ENCODE measurements around the gene FATE1. TPM values are rescaled to one million over a fixed set of nuclear protein-coding genes. Genes with fewer than 3 reads are reported as not detected.

Gene FATE1
- total RNA-seq, 4 donors from 2014 or later = not detected

DNA sequence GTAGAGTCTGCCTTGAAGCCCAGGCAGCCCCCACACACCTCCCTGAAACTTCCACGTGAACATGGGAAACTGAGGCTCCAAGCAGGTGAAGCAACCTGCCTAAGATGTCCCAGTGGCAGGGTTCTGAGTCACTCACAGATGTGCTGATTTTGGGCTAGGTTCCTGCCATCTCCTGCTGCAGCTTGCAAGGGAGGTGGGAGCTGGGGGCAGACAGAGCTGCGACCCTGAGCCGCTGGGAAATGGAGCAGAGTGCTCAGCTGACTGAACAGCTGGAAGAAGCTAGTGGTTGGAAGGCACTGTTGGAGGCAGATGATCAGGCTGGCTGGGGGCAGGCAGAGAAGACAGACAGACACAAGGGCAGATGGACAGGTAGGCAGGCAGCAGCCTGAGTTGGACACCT, 3.6 kb upstream of the FATE1 start:
- Histone ChIP-seq H3K27ac (no peak overlapping the region), H3K27me3 (no peaks in the 10 kb centered on the region)

DNA sequence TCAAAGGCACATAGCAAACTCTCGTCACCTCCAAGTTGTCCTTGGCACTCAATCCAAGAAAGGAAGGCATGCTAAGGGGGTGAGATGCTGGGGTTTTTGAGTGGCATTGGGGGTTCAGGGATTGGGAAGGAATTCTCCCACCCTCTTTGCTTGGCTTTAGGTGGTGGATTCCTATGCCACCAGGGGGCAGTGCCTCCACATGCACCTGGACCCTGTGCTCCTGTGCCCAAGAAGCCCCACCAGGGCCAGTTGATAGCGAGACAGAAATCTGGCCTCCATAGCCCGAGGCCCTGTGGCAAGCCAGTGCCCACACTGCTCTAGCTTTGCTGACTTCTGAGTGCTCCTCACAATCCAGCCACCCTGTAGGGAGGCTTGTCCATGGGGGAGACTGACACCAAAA, 2.0 kb upstream of the FATE1 start:
- intact Hi-C loops (cut with DNase I; ENCODE audit: low total_unique reads) = no loop called here
- Histone ChIP-seq H3K4me1 (peaks cover 0 to 4% of the 10 kb centered on the region in 2 donors), H3K27ac (no peak overlapping the region), H3K4me3 (no peak overlapping the region), H3K36me3 (no peaks in the 10 kb centered on the region), H3K9me3 (no peaks in the 10 kb centered on the region), H3K27me3 (no peaks in the 10 kb centered on the region)
- DNase-seq (no peak), ATAC-seq (no peak)
- TF ChIP-seq, protein P1, sequence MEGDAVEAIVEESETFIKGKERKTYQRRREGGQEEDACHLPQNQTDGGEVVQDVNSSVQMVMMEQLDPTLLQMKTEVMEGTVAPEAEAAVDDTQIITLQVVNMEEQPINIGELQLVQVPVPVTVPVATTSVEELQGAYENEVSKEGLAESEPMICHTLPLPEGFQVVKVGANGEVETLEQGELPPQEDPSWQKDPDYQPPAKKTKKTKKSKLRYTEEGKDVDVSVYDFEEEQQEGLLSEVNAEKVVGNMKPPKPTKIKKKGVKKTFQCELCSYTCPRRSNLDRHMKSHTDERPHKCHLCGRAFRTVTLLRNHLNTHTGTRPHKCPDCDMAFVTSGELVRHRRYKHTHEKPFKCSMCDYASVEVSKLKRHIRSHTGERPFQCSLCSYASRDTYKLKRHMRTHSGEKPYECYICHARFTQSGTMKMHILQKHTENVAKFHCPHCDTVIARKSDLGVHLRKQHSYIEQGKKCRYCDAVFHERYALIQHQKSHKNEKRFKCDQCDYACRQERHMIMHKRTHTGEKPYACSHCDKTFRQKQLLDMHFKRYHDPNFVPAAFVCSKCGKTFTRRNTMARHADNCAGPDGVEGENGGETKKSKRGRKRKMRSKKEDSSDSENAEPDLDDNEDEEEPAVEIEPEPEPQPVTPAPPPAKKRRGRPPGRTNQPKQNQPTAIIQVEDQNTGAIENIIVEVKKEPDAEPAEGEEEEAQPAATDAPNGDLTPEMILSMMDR (IDR thresholded peaks at IDR 0.05 in 4 of 5, conservative IDR thresholded peaks at IDR 0.05 in 1 of 5) = peak in 1 of 5 experiments; percentile 37
- no peak for TF ChIP-seq POLR2A (IDR thresholded peaks at IDR 0.05)
- in situ Hi-C loops (cut with MboI; ENCODE audit: low sequenced_read_pairs in 4 of 4) = no loop called here

More for the DNA sequence above, 3.6 kb upstream of the FATE1 start:
- H3K36me3 ChIP-seq = no peaks in the 10 kb centered on the region
- no peaks in the 10 kb centered on the region for H3K9me3 ChIP-seq
- in situ Hi-C loops (cut with MboI; ENCODE audit: low sequenced_read_pairs in 4 of 4) = no loop called here
- intact Hi-C loops (cut with DNase I; ENCODE audit: low total_unique reads) = no loop called here
- H3K4me3 ChIP-seq = no peak overlapping the region
- TF ChIP-seq POLR2A (IDR thresholded peaks at IDR 0.05) = no peak
- TF ChIP-seq, protein P1 (IDR thresholded peaks at IDR 0.05 in 4 of 5, conservative IDR thresholded peaks at IDR 0.05 in 1 of 5) = no peak
- no peak for DNase-seq
- H3K4me1 ChIP-seq = peaks cover 0 to 4% of the 10 kb centered on the region in 2 donors
- ATAC-seq = no peak

DNA sequence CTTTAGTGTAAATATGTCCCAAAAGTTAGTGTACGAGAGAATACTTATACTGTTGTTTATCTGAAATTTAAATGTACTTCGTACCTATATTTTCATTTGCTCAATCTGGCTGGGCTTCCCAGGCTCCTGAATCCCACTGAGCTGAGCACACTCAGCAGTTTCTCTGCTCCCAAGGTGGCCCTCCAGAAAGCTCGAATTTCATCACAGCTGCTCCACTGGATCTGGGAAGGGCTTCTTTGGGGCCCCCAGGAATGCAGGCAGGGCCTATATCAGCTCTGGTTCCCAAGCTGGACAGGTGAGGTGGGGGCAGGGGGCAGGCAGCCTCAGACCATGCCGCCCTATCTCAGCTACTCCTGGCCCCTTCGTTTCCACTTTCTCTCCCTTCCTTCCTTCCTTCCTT, 1.5 kb upstream of the FATE1 start:
- intact Hi-C loops (cut with DNase I; ENCODE audit: low total_unique reads) = no loop called here
- Histone ChIP-seq H3K36me3 (no peaks in the 10 kb centered on the region), H3K27ac (no peak overlapping the region), H3K9me3 (no peaks in the 10 kb centered on the region), H3K27me3 (no peaks in the 10 kb centered on the region), H3K4me1 (peaks cover 0 to 4% of the 10 kb centered on the region in 2 donors), H3K4me3 (no peak overlapping the region)
- DNase-seq (no peak), ATAC-seq (no peak)
- in situ Hi-C loops (cut with MboI; ENCODE audit: low sequenced_read_pairs in 4 of 4) = no loop called here
- TF ChIP-seq, protein P1 (IDR thresholded peaks at IDR 0.05 in 4 of 5, conservative IDR thresholded peaks at IDR 0.05 in 1 of 5) = no peak
- no peak for TF ChIP-seq POLR2A (IDR thresholded peaks at IDR 0.05)

DNA sequence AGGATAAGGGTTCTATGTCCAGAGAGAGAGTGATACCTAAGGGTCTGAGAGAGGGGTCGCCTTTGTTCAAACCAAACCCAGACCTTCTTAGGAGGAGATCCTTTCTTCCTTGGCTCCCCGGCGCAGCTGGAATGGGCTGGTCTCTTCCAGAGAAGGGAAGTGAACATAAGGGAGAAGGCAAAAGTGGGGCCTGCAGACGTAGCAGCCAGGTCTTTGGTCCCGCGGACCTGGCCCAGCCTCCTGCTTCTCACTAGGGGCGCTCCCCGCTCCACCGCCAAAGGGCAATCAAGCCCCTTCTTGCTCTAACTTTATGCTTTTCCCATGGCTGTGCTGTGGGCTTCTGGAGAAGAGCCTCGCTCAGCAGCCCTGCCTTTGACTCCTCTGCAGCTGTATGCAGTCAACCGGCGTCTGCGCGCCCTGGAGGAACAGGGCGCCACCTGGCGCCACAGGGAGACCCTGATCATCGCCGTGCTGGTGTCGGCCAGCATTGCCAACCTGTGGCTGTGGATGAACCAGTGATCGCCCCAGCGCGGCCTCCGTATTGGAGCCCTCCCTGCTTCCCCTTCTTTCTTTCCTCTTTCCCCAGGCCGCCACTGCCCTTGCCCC, 6.5 kb downstream of the FATE1 start:
- Histone ChIP-seq H3K9me3 (no peaks in the 10 kb centered on the region), H3K36me3 (no peaks in the 10 kb centered on the region), H3K27ac (no peak overlapping the region), H3K4me3 (no peak overlapping the region), H3K4me1 (no peaks in the 10 kb centered on the region), H3K27me3 (no peaks in the 10 kb centered on the region)
- intact Hi-C loops (cut with DNase I; ENCODE audit: low total_unique reads) (no loop called here), in situ Hi-C loops (cut with MboI; ENCODE audit: low sequenced_read_pairs in 4 of 4) (no loop called here)
- TF ChIP-seq POLR2A (IDR thresholded peaks at IDR 0.05) = no peak
- TF ChIP-seq, protein P1 (IDR thresholded peaks at IDR 0.05 in 4 of 5, conservative IDR thresholded peaks at IDR 0.05 in 1 of 5) = peak in 2 of 5 experiments; percentile 11 to 18
- ATAC-seq = no peak
- no peak for DNase-seq

All from gastrocnemius medialis (tissue), 4 donors.